WTC11 (cell line): ENCODE data around the gene GRAMD4. TPM values are rescaled to one million over a fixed set of nuclear protein-coding genes. Genes with fewer than 3 reads are reported as not detected.
A peak's percentile ranks its signal among the peaks of the same experiment; 100 is the strongest.

Source experiments
- ATAC-seq: fragments of 200-7000 bp; cut with Tn5 transposase; 2 replicates; pipeline ENCODE4 v1.10.0; 2021; ENCODE audit warnings: mild to moderate bottlenecking, moderate library complexity
- CTCF ChIA-PET: fragments of 300-600 bp; sonication (Branson Sonifier 250); formaldehyde crosslinking; loops from one replicate; lab custom pipeline; 2021; ENCODE audit warnings: antibody characterized with exemption; lab: Charles Lee
- POLR2A ChIA-PET: fragments of 350-600 bp; sonication (Branson Sonifier 250); formaldehyde crosslinking; loops from one replicate; lab custom pipeline; 2021; ENCODE audit warnings: antibody characterized with exemption; lab: Charles Lee
- DNase-seq: peaks from one replicate; pipeline ENCODE4 v3.0.0; 2021; ENCODE audit warnings: low spot score
- H3K27ac Mint-ChIP-seq: 2 replicates; pipeline ENCODE4 v1.8.0; 2021; ENCODE audit warnings: mixed read lengths
- H3K27me3 Mint-ChIP-seq: 2 replicates; pipeline ENCODE4 v1.8.0; 2021; ENCODE audit warnings: low read depth, mild to moderate bottlenecking, moderate library complexity, mixed read lengths
- H3K36me3 Mint-ChIP-seq: 2 replicates; pipeline ENCODE4 v1.8.0; 2021; ENCODE audit warnings: mixed read lengths
- H3K4me1 Mint-ChIP-seq: 2 replicates; pipeline ENCODE4 v1.8.0; 2022; ENCODE audit warnings: mixed read lengths
- H3K4me3 Mint-ChIP-seq: 2 replicates; pipeline ENCODE4 v1.8.0; 2021; ENCODE audit warnings: mild to moderate bottlenecking, moderate library complexity, mixed read lengths
- H3K9me3 Mint-ChIP-seq: 2 replicates; pipeline ENCODE4 v1.8.0; 2021; ENCODE audit warnings: mixed read lengths
- AR ChIP-seq: fragments of 250-450 bp; sonication (Bioruptor Pico); IDR thresholded peaks from 2 replicates; pipeline ENCODE4 v1.9.0; 2021; ENCODE audit warnings: mild to moderate bottlenecking
- CREB1 ChIP-seq: sonication (generic); formaldehyde crosslinking; IDR thresholded peaks from 2 replicates; pipeline ENCODE4 v1.8.0; 2023; ENCODE audit warnings: mild to moderate bottlenecking, missing genetic modification reagents
- FOXK1 ChIP-seq: sonication (generic); formaldehyde crosslinking; IDR thresholded peaks from 2 replicates; pipeline ENCODE4 v1.8.0; 2022; ENCODE audit warnings: mild to moderate bottlenecking, moderate library complexity, missing genetic modification reagents
- FOXP1 ChIP-seq: sonication (generic); formaldehyde crosslinking; IDR thresholded peaks from 2 replicates; pipeline ENCODE4 v1.8.0; 2022; ENCODE audit warnings: missing genetic modification reagents, mild to moderate bottlenecking, moderate library complexity, borderline replicate concordance
- GABPB1 ChIP-seq: sonication (generic); formaldehyde crosslinking; IDR thresholded peaks from 2 replicates; pipeline ENCODE4 v1.8.1; 2023; ENCODE audit warnings: mild to moderate bottlenecking, missing genetic modification reagents
- HMGA2 ChIP-seq: fragments of 250-450 bp; sonication (Bioruptor Pico); IDR thresholded peaks from 2 replicates; pipeline ENCODE4 v1.4.0; 2021; ENCODE audit warnings: mild to moderate bottlenecking, moderate library complexity
- NR2C2 ChIP-seq: sonication (generic); formaldehyde crosslinking; IDR thresholded peaks from 2 replicates; pipeline ENCODE4 v1.8.0; 2022; ENCODE audit warnings: mild to moderate bottlenecking, missing genetic modification reagents
- SMAD3 ChIP-seq: sonication (generic); formaldehyde crosslinking; IDR thresholded peaks from 2 replicates; pipeline ENCODE4 v1.8.0; 2022; ENCODE audit warnings: missing genetic modification reagents, mild to moderate bottlenecking, borderline replicate concordance
- SOX15 ChIP-seq: fragments of 250-450 bp; sonication (Bioruptor Pico); IDR thresholded peaks from 2 replicates; pipeline ENCODE4 v1.9.0; 2021; ENCODE audit warnings: mild to moderate bottlenecking
- TP53 ChIP-seq: sonication (generic); formaldehyde crosslinking; IDR thresholded peaks from 2 replicates; pipeline ENCODE4 v1.8.1; 2023; ENCODE audit warnings: mild to moderate bottlenecking, missing genetic modification reagents
- ZBTB21 ChIP-seq: sonication (generic); formaldehyde crosslinking; IDR thresholded peaks from 2 replicates; pipeline ENCODE4 v1.8.1; 2023; ENCODE audit warnings: mild to moderate bottlenecking, missing genetic modification reagents, borderline replicate concordance
- ZNF138 ChIP-seq: sonication (generic); formaldehyde crosslinking; conservative IDR thresholded peaks from 2 replicates; pipeline ENCODE4 v1.8.1; 2022; ENCODE audit warnings: mild to moderate bottlenecking, moderate library complexity, missing genetic modification reagents
- ZNF232 ChIP-seq: sonication (generic); formaldehyde crosslinking; IDR thresholded peaks from 2 replicates; pipeline ENCODE4 v1.8.0; 2022; ENCODE audit warnings: mild to moderate bottlenecking, missing genetic modification reagents
- ZNF396 ChIP-seq: fragments of 250-450 bp; sonication (Bioruptor Pico); IDR thresholded peaks from 2 replicates; pipeline ENCODE4 v1.8.0; 2021; ENCODE audit warnings: mild to moderate bottlenecking, moderate library complexity, borderline replicate concordance
- ZNF423 ChIP-seq: fragments of 250-450 bp; sonication (Bioruptor Pico); IDR thresholded peaks from 2 replicates; pipeline ENCODE4 v2.1.2; 2022; ENCODE audit warnings: mild to moderate bottlenecking, moderate library complexity
- ZSCAN18 ChIP-seq: fragments of 250-450 bp; sonication (Bioruptor Pico); IDR thresholded peaks from 2 replicates; pipeline ENCODE4 v2.1.2; 2022; ENCODE audit warnings: mild to moderate bottlenecking, moderate library complexity
- total RNA-seq: library from RNA; stranded (reverse); gene quantifications from 3 replicates; pipeline ENCODE4 v1.2.3, GENCODE V29; 2021
- TF ChIP-seq, protein P1 (sequence below): sonication (generic); formaldehyde crosslinking; IDR thresholded peaks from 2 replicates; pipeline ENCODE4 v1.8.0; 2022; ENCODE audit warnings: mild to moderate bottlenecking, missing genetic modification reagents

The GRAMD4 gene
- total RNA-seq, 1 experiment from 2014 or later: 41.0 TPM

- TF ChIP-seq SMAD3 (CRISPR knock-in tag) (no peak), AR (no peak), HMGA2 (CRISPR knock-in tag) (no peak), FOXK1 (no peak)
- TF ChIP-seq, all 79 proteins: peak for 0
Measured at GRCh38 chr22:46636221-46637002, 16.2 kb downstream of the GRAMD4 start (continued).

- ChIA-PET POLR2A (no interaction called here), CTCF (interaction anchor here (2.6 kb wide), 1 partner anchor 74 kb away, joined by 28 read pairs; no protein-coding TSS in a partner anchor)
- ATAC-seq: no peak
- peaks cover 17% of the 10 kb centered on the region for H3K4me1 Mint-ChIP-seq
- peaks cover 7% of the 10 kb centered on the region for H3K9me3 Mint-ChIP-seq
- H3K36me3 Mint-ChIP-seq: no peaks in the 10 kb centered on the region; the same call in 1 of the 2 replicates
- DNase-seq: no peak
- no peaks in the 10 kb centered on the region for H3K27me3 Mint-ChIP-seq
- no peak overlapping the region for H3K4me3 Mint-ChIP-seq
- H3K27ac Mint-ChIP-seq: no peak overlapping the region
- TF ChIP-seq TP53 (CRISPR knock-in tag) (no peak), ZNF232 (CRISPR knock-in tag) (no peak), ZNF423 (CRISPR knock-in tag) (no peak), ZNF138 (CRISPR knock-in tag) (no peak), ZSCAN18 (CRISPR knock-in tag) (no peak), FOXP1 (CRISPR knock-in tag) (no peak), ZBTB21 (CRISPR knock-in tag) (no peak), CREB1 (CRISPR knock-in tag) (no peak), SOX15 (CRISPR knock-in tag) (no peak), ZNF396 (no peak)
- TF ChIP-seq, protein P1, sequence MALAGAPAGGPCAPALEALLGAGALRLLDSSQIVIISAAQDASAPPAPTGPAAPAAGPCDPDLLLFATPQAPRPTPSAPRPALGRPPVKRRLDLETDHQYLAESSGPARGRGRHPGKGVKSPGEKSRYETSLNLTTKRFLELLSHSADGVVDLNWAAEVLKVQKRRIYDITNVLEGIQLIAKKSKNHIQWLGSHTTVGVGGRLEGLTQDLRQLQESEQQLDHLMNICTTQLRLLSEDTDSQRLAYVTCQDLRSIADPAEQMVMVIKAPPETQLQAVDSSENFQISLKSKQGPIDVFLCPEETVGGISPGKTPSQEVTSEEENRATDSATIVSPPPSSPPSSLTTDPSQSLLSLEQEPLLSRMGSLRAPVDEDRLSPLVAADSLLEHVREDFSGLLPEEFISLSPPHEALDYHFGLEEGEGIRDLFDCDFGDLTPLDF (CRISPR knock-in tag): no peak
Measured at GRCh38 chr22:46637711-46638600, 17.8 kb downstream of the GRAMD4 start.

- Mint-ChIP-seq H3K9me3 (peaks cover 13% of the 10 kb centered on the region), H3K36me3 (no peaks in the 10 kb centered on the region; the same call in 1 of the 2 replicates), H3K4me1 (peaks cover 16% of the 10 kb centered on the region), H3K27me3 (no peaks in the 10 kb centered on the region), H3K27ac (peak overlapping the region; percentile 38), H3K4me3 (no peak overlapping the region)
- ChIA-PET CTCF (interaction anchor here (0.9 kb wide), 1 partner anchor 271 kb away, joined by 3 read pairs; no protein-coding TSS in a partner anchor), POLR2A (no interaction called here)
- ATAC-seq (no peak), DNase-seq (no peak)
- no peak for TF ChIP-seq SOX15 (CRISPR knock-in tag)
- TF ChIP-seq NR2C2 (CRISPR knock-in tag): peak; percentile 20; the same call in 1 of the 2 replicates
- TF ChIP-seq GABPB1 (CRISPR knock-in tag): peak; percentile 81
Measured at GRCh38 chr22:46638601-46639431, 18.6 kb downstream of the GRAMD4 start.
